Measurements from ENCODE around the gene DZIP3.

DNA sequence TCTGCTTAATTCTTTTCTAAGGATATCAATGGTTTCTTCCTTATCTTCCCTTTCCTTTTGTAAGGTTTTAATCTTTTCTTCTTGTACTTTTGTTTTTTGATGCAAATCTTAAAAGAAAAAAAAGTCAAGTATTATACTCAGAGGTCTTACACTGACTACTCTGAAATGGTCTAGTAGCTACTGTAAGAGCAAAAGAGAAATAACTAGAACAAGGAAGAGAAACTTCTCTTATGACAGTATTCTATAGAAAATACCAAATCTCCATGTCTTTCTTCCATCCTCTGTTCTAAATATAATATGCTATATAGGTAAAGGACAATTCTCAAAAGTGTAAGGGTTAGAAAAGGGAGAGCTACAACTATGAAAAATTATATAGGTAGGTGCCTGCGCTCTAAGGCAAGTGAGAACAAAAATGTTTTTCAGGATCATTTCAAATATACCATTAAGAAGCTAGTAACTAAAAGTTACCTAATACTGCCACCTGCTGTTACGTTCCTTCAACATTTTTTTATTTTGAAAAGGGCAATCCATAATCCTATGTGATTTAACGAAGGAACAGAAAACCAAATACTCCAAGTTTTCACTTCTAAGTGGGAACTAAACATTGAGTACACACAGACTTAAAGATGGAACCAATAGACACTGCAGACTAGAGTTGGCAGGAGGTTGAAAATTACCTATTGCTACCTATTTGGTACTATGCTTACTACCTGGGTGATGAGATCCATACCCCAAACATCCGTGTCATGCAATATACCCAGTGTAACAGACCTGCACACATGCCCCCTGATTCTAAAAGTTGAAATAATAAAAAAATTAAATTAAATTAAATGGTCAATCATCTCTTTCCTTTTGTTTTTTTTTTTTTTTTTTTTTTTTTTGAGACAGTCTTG is 37.0 kb upstream of the DZIP3 start:
- TF ChIP-seq CTCF (IDR thresholded peaks at IDR 0.05) (peak; percentile 17 to 61 (median 49)), POLR2A (IDR thresholded peaks at IDR 0.05) (no peak)

All from body of pancreas (tissue), 4 donors.